ENCODE measurements around the gene DAP3. TPM values are rescaled to one million over a fixed set of nuclear protein-coding genes. Genes with fewer than 3 reads are reported as not detected.
A peak's percentile ranks its signal among the peaks of the same experiment; 100 is the strongest.
"Not testable (repeated sequence)": the region's sequence is repeated elsewhere in the genome, so short reads cannot be mapped to it uniquely, and the experiment has no call there.

DAP3 gene
- total and polyA plus RNA-seq, 7 donors = 82.3 to 145 (median 108) TPM

DNA sequence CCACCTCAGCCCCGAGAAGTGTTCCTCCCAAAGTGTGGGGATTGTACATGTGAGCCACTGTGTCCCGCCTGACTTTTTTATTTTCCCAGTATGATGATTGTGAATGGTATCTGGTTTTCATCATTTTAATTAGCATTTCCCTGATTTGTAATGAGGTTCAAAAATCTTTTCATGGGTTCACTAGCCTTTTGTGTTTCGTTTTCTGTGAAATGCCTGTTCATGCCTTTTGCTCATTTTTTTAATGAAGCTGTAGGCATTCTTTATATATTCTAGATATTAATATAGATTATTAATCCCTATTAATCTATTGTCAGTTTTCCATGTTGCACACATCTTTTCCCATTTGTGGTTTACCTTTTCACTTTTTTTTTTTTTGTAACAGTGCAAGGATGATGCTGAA is 20.5 kb downstream of the DAP3 start:
- Histone ChIP-seq H3K9me3 (no peaks in the 10 kb centered on the region), H3K4me3 (no peak overlapping the region), H3K36me3 (ENCODE audit: insufficient read depth in 1 of 2, low read depth in 1 of 2) (peaks cover 0 to 40% of the 10 kb centered on the region in 2 donors), H3K4me1 (peaks cover 5% of the 10 kb centered on the region), H3K27me3 (ENCODE audit: insufficient read depth in 3 of 3, low read length in 2 of 3) (no peaks in the 10 kb centered on the region), H3K27ac (no peak overlapping the region)
- 97 to 99% (median 99%) methylated on average over 3 of the region's 3 CpGs for WGBS, 3 donors
- DNase-seq (no peak), ATAC-seq (no peak)
- no peak for TF ChIP-seq CTCF (IDR thresholded peaks at IDR 0.05)
- intact Hi-C loops (cut with DNase I) = no loop called here

DNA sequence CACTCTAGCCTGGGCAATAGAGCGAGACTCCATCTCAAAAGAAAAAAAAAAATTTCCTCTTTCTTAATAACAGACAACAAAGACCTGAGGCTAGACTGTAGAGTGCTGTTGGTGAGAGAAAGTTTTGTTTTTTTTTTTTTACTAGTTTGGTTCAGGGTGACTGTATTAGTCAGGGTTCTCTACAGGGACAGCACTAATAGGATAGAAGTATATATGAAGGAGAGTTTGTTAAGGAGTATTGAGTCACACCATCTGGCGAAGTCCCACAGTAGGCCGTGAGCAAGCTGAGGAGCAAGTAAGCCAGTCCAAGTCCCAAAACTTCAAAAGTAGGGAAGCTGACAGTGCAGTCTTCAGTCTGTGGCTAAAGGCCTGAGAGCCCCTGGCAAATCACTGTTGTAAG is 22.6 kb downstream of the DAP3 start:
- ATAC-seq = peak in 1 of 4 donors; percentile 20
- intact Hi-C loops (cut with DNase I); DNase-seq; H3K27ac ChIP-seq; H3K4me3 ChIP-seq; H3K9me3 ChIP-seq; H3K4me1 ChIP-seq; H3K27me3 ChIP-seq (ENCODE audit: insufficient read depth in 3 of 3, low read length in 2 of 3): not testable (repeated sequence)
- peaks cover 0 to 47% of the 10 kb centered on the region in 2 donors for H3K36me3 ChIP-seq (ENCODE audit: insufficient read depth in 1 of 2, low read depth in 1 of 2)
- WGBS, 3 donors = 86 to 99% (median 95%) methylated on average over 1 to 3 of the region's 3 CpGs

- TF ChIP-seq CTCF (IDR thresholded peaks at IDR 0.05) = peak; percentile 5
- H3K4me1 ChIP-seq; H3K27ac ChIP-seq; intact Hi-C loops (cut with DNase I); H3K9me3 ChIP-seq; DNase-seq; H3K27me3 ChIP-seq (ENCODE audit: insufficient read depth in 3 of 3, low read length in 2 of 3); H3K4me3 ChIP-seq: not testable (repeated sequence)
- peaks cover 0 to 59% of the 10 kb centered on the region in 2 donors for H3K36me3 ChIP-seq (ENCODE audit: insufficient read depth in 1 of 2, low read depth in 1 of 2)
- ATAC-seq = peak in 2 of 4 donors; percentile 40 to 70
- WGBS, 3 donors = 86 to 89% (median 86%) methylated on average over 3 of the region's 3 CpGs
Measured at GRCh38 chr1:155712636-155713035, 23.7 kb downstream of the DAP3 start.

GRCh38 chr1:155713075-155713474 is 24.2 kb downstream of the DAP3 start:
- no peaks in the 10 kb centered on the region for H3K9me3 ChIP-seq
- intact Hi-C loops (cut with DNase I) = no loop called here
- H3K4me3 ChIP-seq = no peak overlapping the region
- WGBS, 3 donors = 46 to 56% (median 53%) methylated on average over 2 of the region's 2 CpGs
- ATAC-seq (peak in 1 of 4 donors; percentile 35), DNase-seq (no peak)
- H3K27me3 ChIP-seq (ENCODE audit: insufficient read depth in 3 of 3, low read length in 2 of 3) = no peaks in the 10 kb centered on the region
- peaks cover 0 to 64% of the 10 kb centered on the region in 2 donors for H3K36me3 ChIP-seq (ENCODE audit: insufficient read depth in 1 of 2, low read depth in 1 of 2)
- no peak for TF ChIP-seq CTCF (IDR thresholded peaks at IDR 0.05)
- peaks cover 5% of the 10 kb centered on the region for H3K4me1 ChIP-seq
- H3K27ac ChIP-seq = no peak overlapping the region

DNA sequence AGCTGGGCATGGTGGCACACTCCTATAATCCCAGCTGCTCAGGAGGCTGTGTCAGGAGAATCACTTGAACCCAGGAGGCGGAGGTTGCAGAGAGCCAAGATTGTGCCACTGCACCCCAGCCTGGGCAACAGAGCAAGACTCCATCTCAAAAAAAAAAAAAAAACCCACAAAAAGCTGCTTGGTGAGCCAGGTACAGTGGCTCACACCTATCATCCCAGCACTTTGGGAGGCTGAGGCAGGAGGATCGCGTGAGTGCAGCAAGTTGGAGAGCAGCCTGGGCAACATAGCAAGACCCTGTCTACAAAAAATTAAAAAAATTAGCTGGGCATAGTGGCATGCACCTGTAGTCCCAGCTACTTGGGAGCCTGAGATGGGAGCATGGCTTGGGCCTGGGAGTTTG is 26.2 kb downstream of the DAP3 start:
- intact Hi-C loops (cut with DNase I); DNase-seq; H3K4me1 ChIP-seq; H3K27me3 ChIP-seq (ENCODE audit: insufficient read depth in 3 of 3, low read length in 2 of 3); H3K27ac ChIP-seq; H3K4me3 ChIP-seq; ATAC-seq; H3K9me3 ChIP-seq: not testable (repeated sequence)
- WGBS, 3 donors = 97 to 100% (median 98%) methylated on average over 3 of the region's 3 CpGs
- H3K36me3 ChIP-seq (ENCODE audit: insufficient read depth in 1 of 2, low read depth in 1 of 2) = peaks cover 3 to 71% of the 10 kb centered on the region in 2 donors

DNA sequence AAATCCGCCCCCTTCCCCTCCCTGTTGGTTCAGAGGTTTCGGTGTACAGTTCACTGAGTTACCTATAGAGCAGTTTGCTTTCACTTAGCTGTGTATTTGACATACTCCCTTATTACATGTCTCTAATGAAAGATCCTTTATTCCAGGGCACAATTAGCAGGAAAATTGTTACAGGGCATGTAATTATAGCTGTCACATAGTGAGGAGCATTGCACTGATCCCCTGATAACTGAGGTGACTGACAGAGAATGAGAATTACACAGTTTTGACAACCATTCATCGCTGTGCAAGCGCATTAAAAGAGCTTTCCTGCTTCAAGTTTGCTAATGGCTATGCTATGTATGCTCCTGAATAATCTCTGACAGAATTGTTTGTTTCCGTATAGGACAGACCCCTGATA is 26.9 kb downstream of the DAP3 start:
- H3K4me3 ChIP-seq = no peak overlapping the region
- H3K9me3 ChIP-seq = no peaks in the 10 kb centered on the region
- H3K27me3 ChIP-seq (ENCODE audit: insufficient read depth in 3 of 3, low read length in 2 of 3) = no peaks in the 10 kb centered on the region
- no peak for TF ChIP-seq CTCF (IDR thresholded peaks at IDR 0.05)
- no peak overlapping the region for H3K27ac ChIP-seq
- ATAC-seq (no peak), DNase-seq (no peak)
- 98 to 99% (median 99%) methylated on average over 5 of the region's 5 CpGs for WGBS, 3 donors
- peaks cover 3 to 73% of the 10 kb centered on the region in 2 donors for H3K36me3 ChIP-seq (ENCODE audit: insufficient read depth in 1 of 2, low read depth in 1 of 2)
- peaks cover 5% of the 10 kb centered on the region for H3K4me1 ChIP-seq
- intact Hi-C loops (cut with DNase I) = no loop called here
